HUES48 (cell line): ENCODE data around the gene CLIP1.
A peak's percentile ranks its signal among the peaks of the same experiment; 100 is the strongest.
"Not testable (repeated sequence)": the region's sequence is repeated elsewhere in the genome, so short reads cannot be mapped to it uniquely, and the experiment has no call there.

ENCODE experiments used
- H3K27ac ChIP-seq: one replicate; pipeline ENCODE4 v1.7.0; 2013; ENCODE audit warnings: low read depth, low read length, inconsistent platforms
- H3K27me3 ChIP-seq: 2 replicates; pipeline ENCODE4 v1.6.1; 2013; ENCODE audit warnings: mild to moderate bottlenecking, low read length; ENCODE audit not compliant: control insufficient read depth, insufficient read depth
- H3K36me3 ChIP-seq: 2 replicates; pipeline ENCODE4 v1.6.1; 2013; ENCODE audit warnings: low read length; ENCODE audit not compliant: control insufficient read depth, insufficient read depth
- H3K4me1 ChIP-seq: 2 replicates; pipeline ENCODE4 v1.6.1; 2013; ENCODE audit warnings: mild to moderate bottlenecking, low read length; ENCODE audit not compliant: control insufficient read depth, insufficient read depth
- H3K4me3 ChIP-seq: 2 replicates; pipeline ENCODE4 v1.5.1; 2013; ENCODE audit warnings: mild to moderate bottlenecking, low read depth, low read length
- H3K9ac ChIP-seq: 2 replicates; pipeline ENCODE4 v1.6.1; 2013; ENCODE audit warnings: mild to moderate bottlenecking, low read depth, low read length, moderate library complexity
- H3K9me3 ChIP-seq: 2 replicates; pipeline ENCODE4 v1.6.1; 2013; ENCODE audit warnings: low read length; ENCODE audit not compliant: control insufficient read depth, insufficient read depth

CLIP1 gene

DNA sequence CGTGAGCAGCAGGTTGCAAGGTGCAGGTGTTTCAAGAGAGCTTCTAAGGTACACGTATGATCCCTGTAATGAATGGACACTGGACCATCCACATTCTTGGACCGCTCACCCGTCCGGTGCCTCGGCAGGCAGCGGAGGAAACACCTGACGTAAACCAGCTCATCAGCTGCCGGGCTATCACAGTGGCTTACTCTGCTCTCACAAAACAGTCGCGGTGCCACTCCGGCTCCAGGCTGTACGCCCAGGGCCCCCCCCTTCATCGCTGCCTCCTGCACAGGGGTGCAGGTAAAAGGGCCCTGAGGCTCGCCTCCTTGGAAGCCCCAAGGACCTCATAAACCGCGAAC is 156.6 kb downstream of the CLIP1 start:
- H3K27ac ChIP-seq: peak overlapping the region; percentile 81
- peaks cover 26% of the 10 kb centered on the region for H3K36me3 ChIP-seq
- peak overlapping the region; percentile 92 for H3K4me3 ChIP-seq
- 0 out of 2 replicates have a peak, but pooled peaks cover 6% of the 10 kb centered on the region for H3K4me1 ChIP-seq
- no peaks in the 10 kb centered on the region for H3K27me3 ChIP-seq
- peak overlapping the region; percentile 91 for H3K9ac ChIP-seq
- H3K9me3 ChIP-seq: no peaks in the 10 kb centered on the region

DNA sequence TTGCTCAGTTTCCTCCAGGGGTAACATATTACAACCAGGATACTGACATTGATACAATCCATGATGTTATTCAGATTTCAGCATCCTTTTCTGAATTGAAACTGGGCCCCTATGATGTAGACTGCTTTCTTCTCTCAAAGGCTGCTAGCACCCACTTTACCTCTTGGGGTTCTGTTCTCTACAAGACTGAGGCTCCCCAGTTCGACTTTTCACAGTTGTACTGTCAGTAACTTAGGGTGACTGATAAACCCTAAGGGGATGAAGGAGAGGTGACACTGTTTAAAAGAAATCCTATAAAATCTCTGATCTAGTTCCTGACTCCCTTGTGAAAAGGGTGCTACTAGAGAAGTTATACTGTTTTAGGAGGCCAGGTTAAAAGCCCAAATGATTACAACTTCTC is 157.0 kb downstream of the CLIP1 start:
- Histone ChIP-seq H3K4me1 (0 out of 2 replicates have a peak, but pooled peaks cover 6% of the 10 kb centered on the region), H3K27me3 (no peaks in the 10 kb centered on the region), H3K9me3 (no peaks in the 10 kb centered on the region), H3K36me3 (peaks cover 29% of the 10 kb centered on the region), H3K9ac (peak overlapping the region; percentile 91), H3K4me3 (peak overlapping the region; percentile 92), H3K27ac (peak overlapping the region; percentile 81)

- not testable (repeated sequence) for H3K27me3 ChIP-seq, H3K4me1 ChIP-seq, H3K27ac ChIP-seq, H3K9ac ChIP-seq, H3K9me3 ChIP-seq, H3K4me3 ChIP-seq
- H3K36me3 ChIP-seq: peaks cover 68% of the 10 kb centered on the region
Measured at GRCh38 chr12:122260735-122261134, 161.7 kb downstream of the CLIP1 start.

DNA sequence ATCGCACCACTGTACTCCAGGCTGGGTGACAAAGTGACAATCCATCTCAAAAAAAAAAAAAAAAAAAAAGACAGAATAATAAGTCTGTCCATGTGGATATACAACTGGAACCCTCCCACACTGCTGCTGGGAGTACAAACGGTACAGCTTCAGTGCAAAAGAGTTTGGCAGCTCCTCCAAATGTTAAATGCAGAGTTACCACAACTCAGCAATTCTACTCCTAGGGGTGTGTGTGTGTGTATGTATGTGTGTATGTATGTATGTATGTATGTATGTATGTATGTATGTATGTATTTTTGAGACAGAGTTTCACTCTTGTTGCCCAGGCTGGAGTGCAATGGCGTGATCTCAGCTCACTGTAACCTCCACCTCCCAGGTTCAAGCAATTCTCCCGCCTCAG is 163.5 kb downstream of the CLIP1 start:
- H3K27ac ChIP-seq, H3K27me3 ChIP-seq, H3K9ac ChIP-seq, H3K4me3 ChIP-seq, H3K9me3 ChIP-seq, H3K4me1 ChIP-seq: not testable (repeated sequence)
- H3K36me3 ChIP-seq: peaks cover 66% of the 10 kb centered on the region

DNA sequence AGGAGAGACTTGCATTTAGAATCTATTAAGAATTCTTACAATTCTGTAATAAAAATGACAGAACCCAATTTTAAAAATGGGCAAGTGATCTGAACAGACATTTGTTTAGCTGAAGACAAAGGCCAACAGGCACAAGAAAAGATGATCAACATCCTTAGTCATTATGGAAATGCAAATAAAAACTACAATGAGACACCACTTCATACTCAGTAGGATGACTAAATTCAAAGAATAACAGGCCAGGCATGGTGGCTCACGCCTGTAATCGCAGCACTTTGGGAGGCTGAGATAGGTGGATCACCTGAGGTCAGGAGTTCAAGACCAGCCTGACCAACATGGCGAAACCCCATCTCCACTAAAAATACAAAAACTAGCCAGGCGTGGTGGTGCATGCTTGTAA is 164.0 kb downstream of the CLIP1 start:
- not testable (repeated sequence) for H3K9ac ChIP-seq, H3K9me3 ChIP-seq, H3K27ac ChIP-seq, H3K4me3 ChIP-seq, H3K27me3 ChIP-seq, H3K4me1 ChIP-seq
- H3K36me3 ChIP-seq: peaks cover 61% of the 10 kb centered on the region

GRCh38 chr12:122250536-122250935 is 171.9 kb downstream of the CLIP1 start:
- Histone ChIP-seq H3K9ac (no peak overlapping the region), H3K36me3 (peaks cover 29% of the 10 kb centered on the region), H3K27me3 (no peaks in the 10 kb centered on the region)

GRCh38 chr12:122250047-122250446 is 172.4 kb downstream of the CLIP1 start:
- Histone ChIP-seq H3K9ac (no peak overlapping the region), H3K9me3 (no peaks in the 10 kb centered on the region), H3K4me1 (no peaks in the 10 kb centered on the region), H3K36me3 (peaks cover 28% of the 10 kb centered on the region), H3K27me3 (no peaks in the 10 kb centered on the region), H3K4me3 (no peak overlapping the region), H3K27ac (no peak overlapping the region)

More at GRCh38 chr12:122250536-122250935, 171.9 kb downstream of the CLIP1 start:
- Histone ChIP-seq H3K4me1 (no peaks in the 10 kb centered on the region), H3K4me3 (no peak overlapping the region), H3K9me3 (no peaks in the 10 kb centered on the region), H3K27ac (no peak overlapping the region)

DNA sequence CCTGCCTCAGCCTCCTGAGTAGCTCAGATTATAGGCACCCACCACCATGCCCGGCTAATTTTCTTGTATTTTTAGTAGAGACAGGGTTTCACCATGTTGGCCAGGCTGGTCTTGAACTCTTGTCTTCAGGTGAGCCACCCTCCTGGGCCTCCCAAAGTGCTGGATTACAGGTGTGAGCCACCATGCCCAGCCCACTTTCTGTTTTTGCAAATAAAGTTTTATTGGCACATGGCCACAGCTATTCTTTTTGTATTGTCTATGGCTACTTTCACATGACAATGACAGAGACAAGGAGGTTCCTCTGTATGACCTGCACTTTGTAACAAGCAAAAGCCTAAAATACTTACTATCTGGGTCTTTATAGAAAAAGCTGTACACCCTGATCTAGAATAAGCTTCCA is 176.9 kb downstream of the CLIP1 start:
- no peaks in the 10 kb centered on the region for H3K27me3 ChIP-seq
- H3K36me3 ChIP-seq: peaks cover 39% of the 10 kb centered on the region
- no peaks in the 10 kb centered on the region for H3K9me3 ChIP-seq
- no peak overlapping the region for H3K9ac ChIP-seq
- no peak overlapping the region for H3K4me3 ChIP-seq
- no peaks in the 10 kb centered on the region for H3K4me1 ChIP-seq
- no peak overlapping the region for H3K27ac ChIP-seq

GRCh38 chr12:122244565-122245371 is 177.7 kb downstream of the CLIP1 start:
- Histone ChIP-seq H3K9ac (no peak overlapping the region), H3K36me3 (peaks cover 37% of the 10 kb centered on the region), H3K4me3 (no peak overlapping the region), H3K9me3 (no peaks in the 10 kb centered on the region), H3K27me3 (no peaks in the 10 kb centered on the region), H3K4me1 (no peaks in the 10 kb centered on the region), H3K27ac (no peak overlapping the region)

DNA sequence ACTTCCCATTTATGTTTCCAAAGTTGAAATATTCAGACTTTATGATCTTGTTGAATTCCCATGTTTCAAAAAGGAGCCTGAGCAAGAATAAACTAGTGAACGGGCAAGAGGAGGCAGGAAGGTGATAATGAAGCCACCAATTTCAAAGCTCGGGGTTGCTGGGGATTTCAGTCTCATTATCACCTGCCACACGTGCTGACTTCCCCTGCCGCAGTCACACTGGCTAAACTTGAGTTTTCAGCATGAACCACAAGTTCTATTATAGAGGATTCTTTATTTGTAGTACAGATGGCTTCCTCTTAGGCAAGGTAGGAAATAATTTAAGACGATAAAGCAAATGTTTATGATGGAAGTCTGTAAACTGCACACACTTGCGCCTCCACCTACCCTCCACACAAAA is 178.5 kb downstream of the CLIP1 start:
- Histone ChIP-seq H3K36me3 (peaks cover 32% of the 10 kb centered on the region), H3K9ac (no peak overlapping the region), H3K27ac (no peak overlapping the region)

DNA sequence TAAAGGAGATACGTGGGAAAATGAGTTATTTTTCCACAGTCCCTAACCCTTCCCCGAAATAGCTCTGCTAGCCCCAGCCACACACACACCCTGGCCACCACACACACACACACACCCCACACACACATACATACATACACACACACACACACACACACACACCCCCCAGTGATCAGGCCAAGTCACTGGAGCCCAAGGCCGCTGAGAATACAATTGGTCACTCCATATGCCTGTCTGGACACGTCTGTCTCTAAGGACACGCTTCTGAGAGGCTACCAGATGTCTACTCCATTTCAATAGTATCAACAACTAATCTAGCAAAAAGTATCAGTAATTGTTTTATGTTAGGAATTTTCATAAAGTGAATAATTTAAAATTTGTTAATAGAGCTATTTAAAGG is 183.6 kb downstream of the CLIP1 start:
- H3K4me3 ChIP-seq: no peak overlapping the region
- H3K4me1 ChIP-seq: no peaks in the 10 kb centered on the region
- no peaks in the 10 kb centered on the region for H3K27me3 ChIP-seq
- H3K27ac ChIP-seq: no peak overlapping the region
- no peak overlapping the region for H3K9ac ChIP-seq
- H3K36me3 ChIP-seq: peaks cover 43% of the 10 kb centered on the region
- no peaks in the 10 kb centered on the region for H3K9me3 ChIP-seq

More for the DNA sequence above, 178.5 kb downstream of the CLIP1 start:
- Histone ChIP-seq H3K27me3 (no peaks in the 10 kb centered on the region), H3K4me3 (no peak overlapping the region), H3K4me1 (no peaks in the 10 kb centered on the region), H3K9me3 (no peaks in the 10 kb centered on the region)
